ENCODE measurements around the gene AKR1C8.
"Not testable (repeated sequence)": the region's sequence is repeated elsewhere in the genome, so short reads cannot be mapped to it uniquely, and the experiment has no call there.

AKR1C8 gene

GRCh38 chr10:5157501-5157900 is 27.4 kb downstream of the AKR1C8 start:
- Histone ChIP-seq H3K4me1 (ENCODE audit: control insufficient read depth, insufficient read depth, low read length) (no peaks in the 10 kb centered on the region), H3K27me3 (ENCODE audit: control insufficient read depth, insufficient read depth, low read length) (no peaks in the 10 kb centered on the region), H3K36me3 (ENCODE audit: control insufficient read depth, insufficient read depth, low read length) (no peaks in the 10 kb centered on the region), H3K9ac (ENCODE audit: low read length) (no peak overlapping the region), H3K27ac (ENCODE audit: low read depth, low read length) (no peak overlapping the region), H3K4me3 (ENCODE audit: low read length) (no peak overlapping the region)

GRCh38 chr10:5155951-5156350 is 29.0 kb downstream of the AKR1C8 start:
- Histone ChIP-seq H3K9ac (ENCODE audit: low read length) (no peak overlapping the region), H3K27ac (ENCODE audit: low read depth, low read length) (no peak overlapping the region), H3K27me3 (ENCODE audit: control insufficient read depth, insufficient read depth, low read length) (no peaks in the 10 kb centered on the region), H3K4me3 (ENCODE audit: low read length) (no peak overlapping the region), H3K36me3 (ENCODE audit: control insufficient read depth, insufficient read depth, low read length) (no peaks in the 10 kb centered on the region), H3K4me1 (ENCODE audit: control insufficient read depth, insufficient read depth, low read length) (no peaks in the 10 kb centered on the region)

GRCh38 chr10:5151076-5151475 is 33.9 kb downstream of the AKR1C8 start:
- H3K4me3 ChIP-seq (ENCODE audit: low read length): no peak overlapping the region

GRCh38 chr10:5148678-5149032 is 36.3 kb downstream of the AKR1C8 start:
- Histone ChIP-seq H3K36me3 (ENCODE audit: control insufficient read depth, insufficient read depth, low read length) (no peaks in the 10 kb centered on the region), H3K9ac (ENCODE audit: low read length) (no peak overlapping the region), H3K4me3 (ENCODE audit: low read length) (no peak overlapping the region), H3K27me3 (ENCODE audit: control insufficient read depth, insufficient read depth, low read length) (no peaks in the 10 kb centered on the region), H3K27ac (ENCODE audit: low read depth, low read length) (no peak overlapping the region), H3K4me1 (ENCODE audit: control insufficient read depth, insufficient read depth, low read length) (no peaks in the 10 kb centered on the region)

More at GRCh38 chr10:5151076-5151475, 33.9 kb downstream of the AKR1C8 start:
- no peak overlapping the region for H3K27ac ChIP-seq (ENCODE audit: low read depth, low read length)
- no peaks in the 10 kb centered on the region for H3K36me3 ChIP-seq (ENCODE audit: control insufficient read depth, insufficient read depth, low read length)
- H3K9ac ChIP-seq (ENCODE audit: low read length): no peak overlapping the region
- H3K4me1 ChIP-seq (ENCODE audit: control insufficient read depth, insufficient read depth, low read length): no peaks in the 10 kb centered on the region
- H3K27me3 ChIP-seq (ENCODE audit: control insufficient read depth, insufficient read depth, low read length): no peaks in the 10 kb centered on the region

- H3K4me1 ChIP-seq (ENCODE audit: control insufficient read depth, insufficient read depth, low read length): no peaks in the 10 kb centered on the region
- no peak overlapping the region for H3K4me3 ChIP-seq (ENCODE audit: low read length)
- no peaks in the 10 kb centered on the region for H3K27me3 ChIP-seq (ENCODE audit: control insufficient read depth, insufficient read depth, low read length)
- no peak overlapping the region for H3K9ac ChIP-seq (ENCODE audit: low read length)
- H3K27ac ChIP-seq (ENCODE audit: low read depth, low read length): no peak overlapping the region
- no peaks in the 10 kb centered on the region for H3K36me3 ChIP-seq (ENCODE audit: control insufficient read depth, insufficient read depth, low read length)
These were observed 36.8 kb downstream of the AKR1C8 start for GRCh38 chr10:5147981-5148677.

- no peaks in the 10 kb centered on the region for H3K4me1 ChIP-seq (ENCODE audit: control insufficient read depth, insufficient read depth, low read length)
- H3K27me3 ChIP-seq (ENCODE audit: control insufficient read depth, insufficient read depth, low read length): no peaks in the 10 kb centered on the region
- no peak overlapping the region for H3K27ac ChIP-seq (ENCODE audit: low read depth, low read length)
- H3K4me3 ChIP-seq (ENCODE audit: low read length): no peak overlapping the region
- H3K36me3 ChIP-seq (ENCODE audit: control insufficient read depth, insufficient read depth, low read length): no peaks in the 10 kb centered on the region
- no peak overlapping the region for H3K9ac ChIP-seq (ENCODE audit: low read length)
These were observed 37.5 kb downstream of the AKR1C8 start for GRCh38 chr10:5147255-5147980.

GRCh38 chr10:5146920-5147254 is 38.1 kb downstream of the AKR1C8 start:
- no peaks in the 10 kb centered on the region for H3K27me3 ChIP-seq (ENCODE audit: control insufficient read depth, insufficient read depth, low read length)
- no peaks in the 10 kb centered on the region for H3K36me3 ChIP-seq (ENCODE audit: control insufficient read depth, insufficient read depth, low read length)
- no peak overlapping the region for H3K4me3 ChIP-seq (ENCODE audit: low read length)
- no peak overlapping the region for H3K9ac ChIP-seq (ENCODE audit: low read length)
- no peak overlapping the region for H3K27ac ChIP-seq (ENCODE audit: low read depth, low read length)
- H3K4me1 ChIP-seq (ENCODE audit: control insufficient read depth, insufficient read depth, low read length): no peaks in the 10 kb centered on the region

- H3K4me3 ChIP-seq (ENCODE audit: low read length): no peak overlapping the region
- H3K27ac ChIP-seq (ENCODE audit: low read depth, low read length): no peak overlapping the region
- no peaks in the 10 kb centered on the region for H3K4me1 ChIP-seq (ENCODE audit: control insufficient read depth, insufficient read depth, low read length)
- H3K27me3 ChIP-seq (ENCODE audit: control insufficient read depth, insufficient read depth, low read length): no peaks in the 10 kb centered on the region
- H3K36me3 ChIP-seq (ENCODE audit: control insufficient read depth, insufficient read depth, low read length): no peaks in the 10 kb centered on the region
- no peak overlapping the region for H3K9ac ChIP-seq (ENCODE audit: low read length)
These were observed 41.8 kb downstream of the AKR1C8 start for GRCh38 chr10:5143137-5143536.

- H3K4me1 ChIP-seq (ENCODE audit: control insufficient read depth, insufficient read depth, low read length): no peaks in the 10 kb centered on the region
- H3K27me3 ChIP-seq (ENCODE audit: control insufficient read depth, insufficient read depth, low read length): no peaks in the 10 kb centered on the region
- no peak overlapping the region for H3K9ac ChIP-seq (ENCODE audit: low read length)
- no peaks in the 10 kb centered on the region for H3K36me3 ChIP-seq (ENCODE audit: control insufficient read depth, insufficient read depth, low read length)
- no peak overlapping the region for H3K27ac ChIP-seq (ENCODE audit: low read depth, low read length)
- H3K4me3 ChIP-seq (ENCODE audit: low read length): no peak overlapping the region
These were observed 42.8 kb downstream of the AKR1C8 start for GRCh38 chr10:5142199-5142598.

- not testable (repeated sequence) for H3K27ac ChIP-seq (ENCODE audit: low read depth, low read length); H3K36me3 ChIP-seq (ENCODE audit: control insufficient read depth, insufficient read depth, low read length); H3K9ac ChIP-seq (ENCODE audit: low read length); H3K27me3 ChIP-seq (ENCODE audit: control insufficient read depth, insufficient read depth, low read length); H3K4me1 ChIP-seq (ENCODE audit: control insufficient read depth, insufficient read depth, low read length); H3K4me3 ChIP-seq (ENCODE audit: low read length)
These were observed 47.3 kb downstream of the AKR1C8 start for GRCh38 chr10:5137699-5138098.

- no peaks in the 10 kb centered on the region for H3K27me3 ChIP-seq (ENCODE audit: control insufficient read depth, insufficient read depth, low read length)
- H3K4me3 ChIP-seq (ENCODE audit: low read length): no peak overlapping the region
- no peaks in the 10 kb centered on the region for H3K4me1 ChIP-seq (ENCODE audit: control insufficient read depth, insufficient read depth, low read length)
- H3K36me3 ChIP-seq (ENCODE audit: control insufficient read depth, insufficient read depth, low read length): no peaks in the 10 kb centered on the region
- H3K27ac ChIP-seq (ENCODE audit: low read depth, low read length): no peak overlapping the region
- no peak overlapping the region for H3K9ac ChIP-seq (ENCODE audit: low read length)
These were observed 48.4 kb downstream of the AKR1C8 start for GRCh38 chr10:5136468-5137087.

GRCh38 chr10:5135581-5135980 is 49.4 kb downstream of the AKR1C8 start:
- Histone ChIP-seq H3K27me3 (ENCODE audit: control insufficient read depth, insufficient read depth, low read length) (no peaks in the 10 kb centered on the region), H3K27ac (ENCODE audit: low read depth, low read length) (no peak overlapping the region), H3K9ac (ENCODE audit: low read length) (no peak overlapping the region), H3K4me3 (ENCODE audit: low read length) (no peak overlapping the region), H3K36me3 (ENCODE audit: control insufficient read depth, insufficient read depth, low read length) (no peaks in the 10 kb centered on the region), H3K4me1 (ENCODE audit: control insufficient read depth, insufficient read depth, low read length) (no peaks in the 10 kb centered on the region)
